Motor neuron (in vitro differentiated cells): ENCODE data around the gene TMEM187. TPM values are rescaled to one million over a fixed set of nuclear protein-coding genes. Genes with fewer than 3 reads are reported as not detected.
"Not testable (repeated sequence)": the region's sequence is repeated elsewhere in the genome, so short reads cannot be mapped to it uniquely, and the experiment has no call there.

ENCODE experiments used
- ATAC-seq, 8 experiments: fragments of 200-7000 bp; cut with Tn5 transposase; replicated peaks in 6 of 8; 2 replicates each; pipeline ENCODE4 v1.8.0; 2021; ENCODE audit warnings: mild to moderate bottlenecking in 8 of 8, moderate library complexity in 8 of 8
- H3K27ac ChIP-seq, 2 donors: fragments of 250-450 bp; sonication (Bioruptor Pico); 2 replicates each; pipeline ENCODE4 v1.9.0; 2021; ENCODE audit warnings: antibody characterized with exemption in 2 of 2, mild to moderate bottlenecking in 2 of 2, moderate library complexity in 1 of 2
- H3K4me1 ChIP-seq, 2 donors: fragments of 250-450 bp; sonication (Bioruptor Pico); replicated peaks in 1 of 2; 2 replicates each; pipeline ENCODE4 v1.6.1; 2021; ENCODE audit warnings: antibody characterized with exemption in 2 of 2, mild to moderate bottlenecking in 2 of 2, moderate library complexity in 1 of 2
- H3K4me3 ChIP-seq, 5 donors: fragments of 250-450 bp; sonication (Bioruptor Pico); 2 replicates each; pipeline ENCODE4 v1.9.0; 2021; ENCODE audit warnings: antibody characterized with exemption in 5 of 5, mild to moderate bottlenecking in 5 of 5, moderate library complexity in 4 of 5
- WGBS, 10 experiments: fragments of 450-650 bp; shearing (Covaris generic); methylation state at CpG; one replicate each; pipeline ENCODE4 v1.0.0; 2022; 5-methylcytosine and 5-hydroxymethylcytosine counted together
- in situ Hi-C, 9 experiments: fragments of 400-800 bp; cut with MboI; loops; one replicate each; pipeline ENCODE4 v1.15.0; 2021; ENCODE audit warnings: low sequenced_read_pairs in 9 of 9, low pct_unique_long_range_greater_than_20kb in 2 of 9; ENCODE audit not compliant: unreplicated experiment in 9 of 9
- total RNA-seq, 8 experiments: library from RNA; unstranded; fragments of 300-600 nt; gene quantifications; 2 replicates each; pipeline versions ENCODE4 v1.2.3 to v1.2.4, GENCODE V29; 2022

TMEM187 gene
- total RNA-seq, 8 experiments from 2014 or later: 2.7 to 9.5 (median 4.7) TPM

- no peak overlapping the region for H3K4me3 ChIP-seq
- H3K27ac ChIP-seq: no peak overlapping the region
- peaks cover 8 to 9% of the 10 kb centered on the region in 2 donors for H3K4me1 ChIP-seq
- ATAC-seq: no peak
- in situ Hi-C loops: no loop called here
- 58 to 100% (median 95%) methylated on average over 1 to 9 of the region's 14 CpGs; no CpG with 5 or more reads in 5 of the 10 experiments for WGBS, 10 experiments
These were observed 17.6 kb downstream of the TMEM187 start for GRCh38 chrX:153989973-153990655.

DNA sequence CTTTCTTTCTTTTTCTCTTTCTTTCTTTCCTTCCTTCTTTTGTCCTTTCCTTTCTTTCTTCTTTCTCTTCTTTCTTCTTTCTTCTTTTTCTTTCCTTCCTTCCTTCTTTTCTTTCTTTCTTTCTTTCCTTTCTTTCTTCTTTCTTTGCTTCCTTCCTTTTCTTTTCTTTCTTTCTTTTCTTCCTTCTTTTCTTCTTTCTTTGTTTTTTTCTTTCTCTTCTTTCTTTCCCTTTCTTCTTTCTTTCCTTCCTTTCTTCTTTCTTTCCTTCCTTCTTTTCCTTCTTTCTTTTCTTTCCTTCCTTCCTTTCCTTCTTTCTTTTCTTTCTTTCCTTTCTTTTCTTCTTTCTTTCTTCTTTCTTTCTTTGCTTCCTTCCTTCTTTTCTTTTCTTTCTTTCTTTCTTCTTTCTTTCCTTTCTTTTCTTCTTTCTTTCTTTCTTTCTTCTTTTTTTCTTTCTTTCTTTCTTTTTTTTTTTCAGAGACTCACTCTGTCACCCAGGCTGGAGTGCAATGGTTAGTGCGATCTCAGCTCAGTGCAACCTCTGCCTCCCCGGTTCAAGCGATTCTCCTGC, 18.5 kb downstream of the TMEM187 start:
- WGBS, 10 experiments: 80 to 100% (median 98%) methylated on average over 2 to 3 of the region's 3 CpGs; no CpG with 5 or more reads in 2 of the 10 experiments
- ATAC-seq: no peak

DNA sequence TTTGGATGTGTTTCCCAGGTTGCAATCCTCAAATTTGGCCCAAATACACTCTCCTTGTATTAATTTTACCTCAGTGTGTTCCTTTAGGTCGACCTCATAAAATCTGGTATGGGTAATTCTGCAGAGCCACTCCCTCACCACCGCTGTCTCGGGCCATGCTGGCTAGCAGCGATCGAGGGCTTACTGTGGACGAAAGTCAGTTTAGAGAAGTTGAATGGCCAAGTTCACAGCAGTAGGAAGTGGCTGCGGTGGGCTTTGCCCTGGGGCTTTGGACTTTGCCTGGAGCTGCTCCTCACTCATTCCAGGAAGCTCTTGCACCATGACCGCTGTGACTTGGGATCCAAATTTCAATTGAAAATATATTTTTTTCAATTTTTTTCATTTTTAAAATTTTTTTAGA, 19.6 kb downstream of the TMEM187 start:
- WGBS, 10 experiments: 48 to 100% (median 76%) methylated on average over 1 to 3 of the region's 8 CpGs; no CpG with 5 or more reads in 6 of the 10 experiments
- Histone ChIP-seq H3K4me1 (no peaks in the 10 kb centered on the region), H3K27ac (no peak overlapping the region), H3K4me3 (no peak overlapping the region)
- ATAC-seq: no peak
- in situ Hi-C loops: no loop called here

More for the DNA sequence above, 18.5 kb downstream of the TMEM187 start:
- in situ Hi-C loops: no loop called here
- Histone ChIP-seq H3K27ac (no peak overlapping the region), H3K4me3 (no peak overlapping the region), H3K4me1 (no peaks in the 10 kb centered on the region)

GRCh38 chrX:153993079-153993478, 20.5 kb downstream of the TMEM187 start:
- Histone ChIP-seq H3K27ac (no peak overlapping the region), H3K4me3 (no peak overlapping the region), H3K4me1 (no peaks in the 10 kb centered on the region)
- WGBS, 10 experiments: 47 to 50% methylated on average over 6 of the region's 12 CpGs; no CpG with 5 or more reads in 8 of the 10 experiments
- in situ Hi-C loops: no loop called here
- ATAC-seq: no peak

- WGBS, 10 experiments: no CpG with 5 or more reads among the region's 10 CpGs
- in situ Hi-C loops: no loop called here
- H3K27ac ChIP-seq: no peak overlapping the region
- no peak for ATAC-seq
- H3K4me3 ChIP-seq: no peak overlapping the region
- no peaks in the 10 kb centered on the region for H3K4me1 ChIP-seq
These were observed 21.4 kb downstream of the TMEM187 start for GRCh38 chrX:153993978-153994377.

DNA sequence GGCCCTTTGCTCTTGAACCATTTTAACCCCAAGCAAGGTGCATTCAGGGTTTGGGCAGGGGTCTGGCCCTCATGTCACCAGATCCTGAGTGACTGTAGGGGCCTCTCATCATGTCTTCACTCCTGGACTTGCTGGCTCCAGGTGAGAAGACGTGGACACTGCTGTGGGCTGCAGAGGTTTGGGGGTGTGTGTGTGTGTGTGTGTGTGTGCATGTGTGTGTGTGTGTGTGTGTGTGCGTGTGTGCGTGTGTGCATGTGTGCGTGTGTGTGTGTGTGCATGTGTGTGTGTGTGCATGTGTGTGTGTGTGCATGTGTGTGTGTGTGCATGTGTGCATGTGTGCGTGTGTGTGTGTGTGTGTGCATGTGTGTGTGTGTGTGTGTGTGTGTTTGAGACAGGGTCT, 21.8 kb downstream of the TMEM187 start:
- H3K4me3 ChIP-seq, H3K4me1 ChIP-seq, H3K27ac ChIP-seq, in situ Hi-C loops, ATAC-seq: not testable (repeated sequence)
- WGBS, 10 experiments: no CpG with 5 or more reads among the region's 5 CpGs

DNA sequence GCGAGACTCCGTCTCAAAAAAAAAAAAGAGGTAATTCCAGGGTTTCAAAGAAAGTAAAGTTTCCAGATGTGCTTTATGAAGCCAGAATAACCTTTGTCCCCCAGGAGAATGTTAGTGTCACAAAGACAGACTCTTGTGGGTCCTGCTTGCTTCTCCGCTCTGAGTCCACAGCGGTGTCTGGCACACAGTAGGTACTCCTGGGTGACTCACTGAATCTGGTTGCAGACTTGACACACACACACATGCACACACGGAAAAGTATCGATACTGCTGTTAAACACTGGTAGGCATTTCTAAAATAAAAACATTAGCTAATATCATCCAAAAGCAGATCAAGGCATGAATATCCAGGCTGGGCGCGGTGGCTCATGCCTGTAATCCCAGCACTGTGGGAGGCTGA, 22.9 kb downstream of the TMEM187 start:
- no peak for ATAC-seq
- Histone ChIP-seq H3K4me1 (no peaks in the 10 kb centered on the region), H3K4me3 (no peak overlapping the region), H3K27ac (no peak overlapping the region)
- in situ Hi-C loops: no loop called here
- WGBS, 10 experiments: 88 to 100% methylated on average over 2 to 7 of the region's 8 CpGs; no CpG with 5 or more reads in 8 of the 10 experiments

- Histone ChIP-seq H3K4me1 (peaks cover 14 to 16% of the 10 kb centered on the region in 2 donors), H3K27ac (no peak overlapping the region), H3K4me3 (no peak overlapping the region)
- no peak for ATAC-seq
- in situ Hi-C loops: no loop called here
- 50 to 100% (median 78%) methylated on average over 1 to 9 of the region's 19 CpGs; no CpG with 5 or more reads in 7 of the 10 experiments for WGBS, 10 experiments
These were observed 26.9 kb downstream of the TMEM187 start for GRCh38 chrX:153999359-154000037.

GRCh38 chrX:154000051-154000450, 27.5 kb downstream of the TMEM187 start:
- H3K4me1 ChIP-seq: peaks cover 16 to 18% of the 10 kb centered on the region in 2 donors
- in situ Hi-C loops: no loop called here
- 20 to 40% methylated on average over 1 to 3 of the region's 5 CpGs; no CpG with 5 or more reads in 8 of the 10 experiments for WGBS, 10 experiments

DNA sequence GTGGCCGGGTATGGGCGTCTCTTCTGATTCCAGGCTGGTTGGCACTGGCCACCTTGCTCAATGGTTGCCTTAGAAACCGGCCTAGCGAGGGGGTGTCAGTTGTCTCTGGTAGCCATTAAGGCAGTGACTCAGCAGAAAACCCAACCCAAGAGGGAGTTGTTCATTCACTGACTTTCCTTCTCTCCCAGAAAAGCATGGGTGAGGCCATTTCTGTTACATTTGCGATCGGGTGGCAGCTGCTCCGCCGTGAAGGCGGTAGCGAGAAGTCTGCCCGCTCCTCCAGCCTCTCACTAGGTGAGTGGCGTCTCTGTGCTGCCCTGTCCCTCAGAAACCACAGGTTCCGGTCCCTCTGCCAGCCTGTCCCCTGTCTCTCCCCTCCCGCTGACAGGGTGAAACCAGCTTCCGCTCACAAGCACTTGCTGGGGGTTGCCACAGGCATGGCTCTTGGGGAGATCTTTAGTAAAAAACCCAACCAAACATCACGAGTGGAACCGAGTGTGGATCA, 29.7 kb downstream of the TMEM187 start:
- Histone ChIP-seq H3K4me1 (peaks cover 16 to 18% of the 10 kb centered on the region in 2 donors), H3K4me3 (no peak overlapping the region), H3K27ac (peak overlapping the region in 1 of 2 donors; percentile 82)
- WGBS, 10 experiments: 40 to 100% (median 60%) methylated on average over 1 to 11 of the region's 17 CpGs; no CpG with 5 or more reads in 5 of the 10 experiments
- peak; percentile 60 to 92 (median 86) for ATAC-seq
- in situ Hi-C loops: no loop called here

More at GRCh38 chrX:154000051-154000450, 27.5 kb downstream of the TMEM187 start:
- ATAC-seq: peak in 3 of 8 experiments; percentile 49 to 79 (median 66)
- H3K4me3 ChIP-seq: no peak overlapping the region
- no peak overlapping the region for H3K27ac ChIP-seq

DNA sequence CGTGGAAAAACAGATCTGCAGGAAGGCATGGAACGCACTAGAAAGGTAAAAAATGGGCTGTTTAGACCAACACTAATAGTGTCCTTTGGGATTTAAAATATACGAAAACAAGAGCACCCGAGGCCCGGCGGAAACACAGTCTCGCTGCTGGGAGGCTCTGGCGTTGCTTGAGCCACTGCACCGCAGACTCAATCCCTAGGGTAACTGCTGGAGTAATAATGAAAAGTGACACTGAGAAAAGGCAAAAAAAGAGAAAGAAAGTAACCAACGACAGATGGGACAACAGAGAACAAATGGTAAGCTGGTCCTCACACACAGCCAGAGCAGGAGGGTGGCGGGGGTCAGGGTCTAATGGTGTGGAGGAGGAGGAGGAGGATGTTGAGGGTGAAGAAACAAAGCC, 31.8 kb downstream of the TMEM187 start:
- WGBS, 10 experiments: 30 to 93% (median 56%) methylated on average over 5 to 9 of the region's 11 CpGs; no CpG with 5 or more reads in 4 of the 10 experiments
- Histone ChIP-seq H3K4me3 (no peak overlapping the region), H3K4me1 (peaks cover 16 to 18% of the 10 kb centered on the region in 2 donors), H3K27ac (peak overlapping the region in 1 of 2 donors; percentile 68)
- in situ Hi-C loops: no loop called here
- peak in 1 of 8 experiments; percentile 17 for ATAC-seq

DNA sequence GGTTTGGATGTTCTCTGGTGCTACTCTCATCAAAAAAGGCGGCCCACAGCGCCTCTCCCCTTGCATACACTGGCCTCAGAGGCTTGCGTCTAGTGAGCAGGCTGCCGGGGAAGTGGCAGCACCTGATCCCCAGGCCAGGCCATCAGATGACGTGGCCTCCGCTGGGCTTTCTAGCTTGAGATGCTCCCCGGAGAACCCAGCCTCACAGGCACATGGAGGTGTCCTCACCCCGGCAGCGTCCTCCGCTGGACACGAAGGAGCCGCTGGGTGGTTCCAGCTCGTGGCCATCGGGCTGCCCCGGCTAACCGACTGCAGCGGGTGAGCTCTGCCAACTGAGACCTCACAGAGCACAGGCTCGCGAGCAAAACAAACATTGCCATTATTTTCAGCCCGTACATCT, 34.4 kb downstream of the TMEM187 start:
- Histone ChIP-seq H3K4me1 (peaks cover 13 to 15% of the 10 kb centered on the region in 2 donors), H3K27ac (no peak overlapping the region), H3K4me3 (no peak overlapping the region)
- WGBS, 10 experiments: 75 to 100% (median 100%) methylated on average over 1 to 4 of the region's 20 CpGs; no CpG with 5 or more reads in 7 of the 10 experiments
- in situ Hi-C loops: no loop called here
- ATAC-seq: peak in 5 of 8 experiments; percentile 15 to 73 (median 48)

GRCh38 chrX:154008521-154008920, 36.0 kb downstream of the TMEM187 start:
- peak in 1 of 8 experiments; percentile 25 for ATAC-seq
- peaks cover 8 to 11% of the 10 kb centered on the region in 2 donors for H3K4me1 ChIP-seq
- H3K4me3 ChIP-seq: no peak overlapping the region
- in situ Hi-C loops: no loop called here
- 43 to 61% (median 52%) methylated on average over 3 to 4 of the region's 4 CpGs; no CpG with 5 or more reads in 6 of the 10 experiments for WGBS, 10 experiments
- no peak overlapping the region for H3K27ac ChIP-seq
